ENCODE results near the gene AQP11.
"Not testable (repeated sequence)": the region's sequence is repeated elsewhere in the genome, so short reads cannot be mapped to it uniquely, and the experiment has no call there.

AQP11 gene

GRCh38 chr11:77593883-77594282 lies 4.1 kb downstream of the AQP11 start:
- no peak for DNase-seq

GRCh38 chr11:77596626-77597025 lies 6.9 kb downstream of the AQP11 start:
- DNase-seq: no peak

- no peak for DNase-seq
These were observed 8.4 kb downstream of the AQP11 start for GRCh38 chr11:77598195-77598594.

- no peak for DNase-seq
These were observed 12.8 kb downstream of the AQP11 start for GRCh38 chr11:77602381-77603088.

GRCh38 chr11:77604281-77604680 lies 14.5 kb downstream of the AQP11 start:
- DNase-seq: no peak

GRCh38 chr11:77609234-77609633 lies 19.5 kb downstream of the AQP11 start:
- no peak for DNase-seq

GRCh38 chr11:77611921-77612320 lies 22.2 kb downstream of the AQP11 start:
- no peak for DNase-seq

GRCh38 chr11:77617892-77618291 lies 28.1 kb downstream of the AQP11 start:
- DNase-seq: no peak

- no peak for DNase-seq
These were observed 29.9 kb downstream of the AQP11 start for GRCh38 chr11:77619576-77620198.

- DNase-seq: no peak
These were observed 40.5 kb downstream of the AQP11 start for GRCh38 chr11:77630157-77630710.

GRCh38 chr11:77633926-77634325 lies 44.2 kb downstream of the AQP11 start:
- not testable (repeated sequence) for DNase-seq

- no peak for DNase-seq
These were observed 47.1 kb downstream of the AQP11 start for GRCh38 chr11:77636731-77637344.

GRCh38 chr11:77637345-77638165 lies 47.8 kb downstream of the AQP11 start, which contains the start of gene CLNS1A:
CLNS1A (minus strand) TSS chr11:77637794; CDS start chr11:77637714, 80 bp downstream.
- DNase-seq: peak; percentile 91

GRCh38 chr11:77642228-77642627 lies 52.5 kb downstream of the AQP11 start:
- no peak for DNase-seq

GRCh38 chr11:77644887-77645286 lies 55.1 kb downstream of the AQP11 start:
- DNase-seq: no peak

GRCh38 chr11:77647654-77648305 lies 58.0 kb downstream of the AQP11 start:
- no peak for DNase-seq

GRCh38 chr11:77650123-77650522 lies 60.4 kb downstream of the AQP11 start:
- no peak for DNase-seq

- no peak for DNase-seq
These were observed 65.1 kb downstream of the AQP11 start for GRCh38 chr11:77654770-77655434.

GRCh38 chr11:77656362-77656761 lies 66.6 kb downstream of the AQP11 start:
- no peak for DNase-seq

- DNase-seq: no peak
These were observed 68.7 kb downstream of the AQP11 start for GRCh38 chr11:77658213-77659013.

Data from activated CD8-positive, alpha-beta memory T cell treated with anti-CD3 and anti-CD28 coated beads for 24 hours (primary cell).